ENCODE measurements around the gene CASZ1. TPM values are rescaled to one million over a fixed set of nuclear protein-coding genes. Genes with fewer than 3 reads are reported as not detected.

Gene CASZ1
- total RNA-seq, 2 experiments from 2014 or later, result 2.9 to 4.1 TPM

GRCh38 chr1:10597492-10598388 lies 198.7 kb downstream of the CASZ1 start:
- Mint-ChIP-seq H3K27ac (no peak overlapping the region), H3K27me3 (no peaks in the 10 kb centered on the region), H3K9me3 (no peaks in the 10 kb centered on the region), H3K36me3 (ENCODE audit: low read depth) (peaks cover 7% of the 10 kb centered on the region), H3K4me1 (ENCODE audit: low read depth) (no peaks in the 10 kb centered on the region), H3K4me3 (no peak overlapping the region)
- ChIA-PET POLR2A (interaction anchor here (1.3 kb wide), 1 partner anchor 9 kb away, joined by 4 read pairs; no protein-coding TSS in a partner anchor), CTCF (interaction anchor here (1.4 kb wide), 1 partner anchor 104 kb away, joined by 5 read pairs; no protein-coding TSS in a partner anchor)
- intact Hi-C loops (cut with micrococcal nuclease), result no loop called here
- ATAC-seq (no peak), DNase-seq (no peak)
- no peak for TF ChIP-seq CTCF (IDR thresholded peaks at IDR 0.05)

DNA sequence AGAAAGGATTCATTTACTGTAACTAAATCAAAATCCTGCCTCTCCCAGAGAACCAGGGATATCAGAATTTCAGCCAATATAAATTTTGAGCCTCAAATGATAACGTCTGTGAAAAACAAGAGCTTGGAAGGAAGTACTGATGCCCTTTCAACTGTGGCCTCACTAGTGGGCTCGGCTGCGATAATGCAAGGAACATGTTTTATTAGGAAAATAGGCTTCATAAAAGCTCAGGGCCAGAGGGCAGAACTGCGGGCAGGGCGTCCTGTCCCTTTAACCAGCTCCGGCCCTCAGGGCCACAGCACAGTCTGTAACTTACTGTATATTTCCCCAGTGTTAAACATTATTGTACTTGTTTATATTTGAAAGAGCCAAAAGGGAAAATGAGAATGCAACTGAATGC lies 199.7 kb downstream of the CASZ1 start:
- H3K27me3 Mint-ChIP-seq, result no peaks in the 10 kb centered on the region
- intact Hi-C loops (cut with micrococcal nuclease), result no loop called here
- H3K4me1 Mint-ChIP-seq (ENCODE audit: low read depth), result no peaks in the 10 kb centered on the region
- peaks cover 3% of the 10 kb centered on the region for H3K36me3 Mint-ChIP-seq (ENCODE audit: low read depth)
- CTCF ChIA-PET, result interaction anchor here (1.4 kb wide), 1 partner anchor 103 kb away, joined by 5 read pairs; no protein-coding TSS in a partner anchor
- no peak for TF ChIP-seq CTCF (IDR thresholded peaks at IDR 0.05)
- H3K27ac Mint-ChIP-seq, result no peak overlapping the region
- POLR2A ChIA-PET, result interaction anchor here (1.3 kb wide), 1 partner anchor 10 kb away, joined by 4 read pairs; no protein-coding TSS in a partner anchor
- DNase-seq (no peak), ATAC-seq (no peak)
- no peak overlapping the region for H3K4me3 Mint-ChIP-seq
- no peaks in the 10 kb centered on the region for H3K9me3 Mint-ChIP-seq

GRCh38 chr1:10594595-10595223 lies 201.7 kb downstream of the CASZ1 start:
- Mint-ChIP-seq H3K27me3 (no peaks in the 10 kb centered on the region), H3K4me1 (ENCODE audit: low read depth) (no peaks in the 10 kb centered on the region), H3K9me3 (no peaks in the 10 kb centered on the region), H3K27ac (no peak overlapping the region), H3K4me3 (no peak overlapping the region), H3K36me3 (ENCODE audit: low read depth) (peaks cover 3% of the 10 kb centered on the region)
- ATAC-seq (no peak), DNase-seq (no peak)
- intact Hi-C loops (cut with micrococcal nuclease), result no loop called here
- TF ChIP-seq CTCF (IDR thresholded peaks at IDR 0.05), result no peak
- ChIA-PET CTCF (interaction anchor here (1.4 kb wide), 1 partner anchor 100 kb away, joined by 4 read pairs; no protein-coding TSS in a partner anchor), POLR2A (no interaction called here)

GRCh38 chr1:10593750-10594149 lies 202.7 kb downstream of the CASZ1 start:
- TF ChIP-seq CTCF (IDR thresholded peaks at IDR 0.05), result no peak
- Mint-ChIP-seq H3K4me1 (ENCODE audit: low read depth) (no peaks in the 10 kb centered on the region), H3K27me3 (no peaks in the 10 kb centered on the region), H3K9me3 (no peaks in the 10 kb centered on the region), H3K27ac (no peak overlapping the region), H3K36me3 (ENCODE audit: low read depth) (no peaks in the 10 kb centered on the region), H3K4me3 (no peak overlapping the region)
- ATAC-seq (no peak), DNase-seq (no peak)
- ChIA-PET CTCF (no interaction called here), POLR2A (no interaction called here)
- intact Hi-C loops (cut with micrococcal nuclease), result no loop called here

DNA sequence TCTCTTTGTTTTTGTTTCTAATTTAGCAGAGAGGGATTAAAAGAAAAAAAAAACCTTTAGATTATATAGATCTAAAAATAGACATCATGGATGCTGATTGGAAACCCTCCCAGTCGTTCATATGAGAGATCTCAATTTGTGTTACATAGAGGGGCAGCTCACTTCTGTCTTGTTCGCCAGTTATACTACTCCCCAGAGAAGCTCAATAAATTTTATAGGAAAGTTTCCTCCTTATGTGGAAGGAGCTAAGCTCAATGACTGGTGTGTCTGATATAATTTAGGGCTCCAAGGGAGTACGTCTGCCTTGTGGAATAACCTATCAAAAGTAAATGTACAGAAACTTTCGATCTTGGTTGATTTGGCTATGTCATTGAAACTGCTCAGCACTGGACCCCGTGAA lies 204.1 kb downstream of the CASZ1 start:
- Mint-ChIP-seq H3K9me3 (no peaks in the 10 kb centered on the region), H3K27ac (no peak overlapping the region), H3K4me3 (no peak overlapping the region), H3K36me3 (ENCODE audit: low read depth) (no peaks in the 10 kb centered on the region), H3K4me1 (ENCODE audit: low read depth) (no peaks in the 10 kb centered on the region), H3K27me3 (no peaks in the 10 kb centered on the region)
- ChIA-PET POLR2A (no interaction called here), CTCF (no interaction called here)
- intact Hi-C loops (cut with micrococcal nuclease), result no loop called here
- no peak for ATAC-seq
- TF ChIP-seq CTCF (IDR thresholded peaks at IDR 0.05), result no peak
- no peak for DNase-seq
